Inflammatory macrophage (primary cell): ENCODE measurements around the gene POU4F1.
"Not testable (repeated sequence)": the region's sequence is repeated elsewhere in the genome, so short reads cannot be mapped to it uniquely, and the experiment has no call there.

ENCODE experiments used
- DNase-seq, 2 donors: peaks; one replicate each; pipeline ENCODE4 v3.0.0-alpha.2; 2020 to 2022
- total RNA-seq, 18 experiments: gene quantifications; one replicate each; lab custom pipeline; 2026; ENCODE audit warnings: mixed read lengths in 6 of 18, inconsistent platforms in 2 of 18; lab: John Stamatoyannopoulos, UW

The POU4F1 gene
- 0 to 0.16 (median 0.04) reads per million in 18 experiments for total RNA-seq

DNA sequence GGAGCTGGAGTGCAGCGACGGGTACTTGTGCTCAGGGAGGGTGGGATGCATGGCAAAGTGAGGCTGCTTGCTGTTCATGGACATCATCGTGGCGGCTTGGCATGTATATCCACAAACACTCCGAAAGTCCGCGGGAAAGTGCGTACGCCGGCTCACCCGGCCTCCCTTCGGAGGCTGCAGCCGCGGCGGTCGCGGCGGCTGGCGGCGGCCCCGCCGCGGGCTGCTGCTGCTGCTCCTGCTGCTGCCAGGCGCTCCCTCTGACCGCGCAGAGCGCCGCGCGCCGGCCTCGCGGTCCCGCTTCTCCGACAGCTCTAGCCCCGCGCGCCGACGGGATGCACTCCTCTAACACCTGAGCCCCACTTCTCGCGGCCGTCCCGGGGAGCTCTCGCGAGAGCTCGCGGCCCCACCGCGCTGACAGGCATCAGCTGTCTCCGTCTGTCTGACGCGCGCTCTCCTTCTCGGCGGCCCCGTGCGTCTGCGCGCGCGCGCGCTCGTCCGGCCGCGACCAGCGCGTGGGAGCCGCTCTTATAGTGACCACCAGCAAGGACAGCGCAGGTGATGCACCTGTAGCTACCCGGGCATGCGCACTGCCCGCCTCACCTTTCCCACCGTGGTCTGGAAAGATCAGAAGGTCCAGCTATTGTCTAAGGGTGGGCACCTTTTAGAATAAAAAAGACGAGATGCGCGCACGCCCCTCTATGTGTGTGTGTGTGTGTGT, at the start of gene POU4F1:
Gene POU4F1 (minus strand): TSS at position 313 of the 718 bp plus-strand sequence. CDS start 226 bp downstream, at position 87.
- no peak for DNase-seq

DNA sequence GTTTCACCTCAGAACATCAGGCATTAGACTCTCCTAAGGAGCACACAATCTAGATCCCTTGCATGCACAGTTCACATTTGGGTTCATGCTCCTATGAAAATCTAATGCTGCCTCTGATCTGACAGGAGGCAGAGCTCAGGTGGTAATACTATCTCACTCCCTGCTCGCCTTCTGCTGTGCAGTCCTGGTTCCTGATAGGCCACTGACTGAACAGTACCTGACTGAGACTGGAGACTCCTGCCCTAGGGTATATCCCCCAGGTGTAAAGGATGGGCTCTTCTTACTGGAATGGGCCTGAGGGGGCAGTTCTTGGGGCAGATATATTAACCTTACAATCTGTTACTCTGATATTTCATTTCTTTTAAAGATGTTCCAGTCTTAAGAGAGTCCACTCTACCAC, 49.3 kb upstream of the POU4F1 start:
- DNase-seq: no peak

DNA sequence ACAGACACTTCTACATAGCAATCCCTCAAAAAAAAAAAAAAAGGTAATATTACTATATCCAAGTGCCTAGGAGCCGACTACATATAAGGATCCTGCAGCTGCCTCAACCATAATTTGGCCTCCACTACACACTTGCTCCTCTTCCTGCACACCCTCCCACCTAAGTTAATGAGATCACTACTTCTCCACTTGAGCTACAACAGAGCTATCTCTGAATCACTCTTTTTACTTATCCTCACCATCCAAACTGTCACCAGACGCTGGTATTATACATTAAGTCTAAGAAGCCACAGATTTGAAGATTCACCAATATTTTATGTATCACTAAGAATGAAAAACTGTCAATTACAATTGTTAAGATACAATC, 47.3 kb upstream of the POU4F1 start:
- no peak for DNase-seq

DNA sequence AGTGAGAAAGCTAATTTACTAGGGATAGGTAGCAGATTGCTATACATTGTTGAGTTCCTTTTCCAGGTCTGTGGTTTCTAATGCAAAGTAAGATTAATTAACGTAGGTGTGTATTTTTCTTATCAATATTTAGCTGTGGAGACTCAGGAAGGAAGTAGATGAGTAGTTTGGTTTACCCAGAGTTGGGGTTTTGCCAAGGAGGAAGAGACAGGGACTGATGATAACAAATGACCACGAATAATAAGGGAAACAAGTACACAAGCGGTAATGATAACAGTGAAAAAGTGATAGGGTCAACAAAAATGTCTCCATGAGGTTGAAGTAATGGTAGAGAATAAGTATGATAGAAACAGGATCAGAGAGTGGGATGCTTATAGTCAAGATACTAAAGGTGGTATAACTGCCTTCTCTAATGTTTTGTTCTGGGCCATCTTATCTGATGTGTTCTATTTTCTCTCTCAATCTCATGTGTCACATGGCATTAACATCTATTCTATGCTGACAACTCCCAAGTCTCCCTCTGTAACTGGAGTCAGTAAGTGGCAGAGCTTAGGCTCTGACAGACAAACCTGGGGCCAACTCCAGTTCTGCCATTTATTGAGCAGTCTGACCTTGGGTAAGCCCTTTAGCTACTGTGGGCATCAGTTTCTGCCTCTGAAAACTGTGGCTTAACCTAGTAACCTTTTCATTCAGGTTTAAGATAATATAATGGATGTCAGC, 46.8 kb upstream of the POU4F1 start:
- DNase-seq: peak in 1 of 2 donors; percentile 3

DNA sequence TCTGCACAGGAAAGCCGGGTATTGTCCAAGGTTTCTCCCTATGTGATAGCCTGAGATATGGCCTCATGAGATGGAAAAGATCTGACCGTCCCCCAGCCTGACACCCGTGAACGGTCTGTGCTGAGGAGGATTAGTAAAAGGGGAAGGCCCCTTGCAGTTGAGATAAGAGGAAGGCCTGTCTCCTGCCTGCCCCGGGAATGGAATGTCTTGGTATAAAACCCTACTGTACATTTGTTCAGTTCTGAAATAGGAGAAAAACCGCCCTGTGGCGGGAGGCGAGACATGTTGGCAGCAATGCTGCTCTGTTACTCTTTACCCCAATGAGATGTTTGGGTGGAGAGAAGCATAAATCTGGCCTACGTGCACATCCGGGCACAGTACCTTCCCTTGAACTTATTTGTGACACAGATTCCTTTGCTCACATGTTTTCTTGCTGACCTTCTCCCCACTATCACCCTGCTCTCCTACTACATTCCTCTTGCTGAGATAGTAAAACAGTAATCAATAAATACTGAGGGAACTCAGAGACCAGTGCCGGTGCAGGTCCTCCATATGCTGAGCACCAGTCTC, 43.8 kb upstream of the POU4F1 start:
- DNase-seq: not testable (repeated sequence)

GRCh38 chr13:78638216-78638615, 34.9 kb upstream of the POU4F1 start:
- no peak for DNase-seq

- DNase-seq: no peak
These were observed 33.1 kb upstream of the POU4F1 start for GRCh38 chr13:78636495-78636894.

GRCh38 chr13:78632996-78633395, 29.6 kb upstream of the POU4F1 start:
- DNase-seq: no peak

DNA sequence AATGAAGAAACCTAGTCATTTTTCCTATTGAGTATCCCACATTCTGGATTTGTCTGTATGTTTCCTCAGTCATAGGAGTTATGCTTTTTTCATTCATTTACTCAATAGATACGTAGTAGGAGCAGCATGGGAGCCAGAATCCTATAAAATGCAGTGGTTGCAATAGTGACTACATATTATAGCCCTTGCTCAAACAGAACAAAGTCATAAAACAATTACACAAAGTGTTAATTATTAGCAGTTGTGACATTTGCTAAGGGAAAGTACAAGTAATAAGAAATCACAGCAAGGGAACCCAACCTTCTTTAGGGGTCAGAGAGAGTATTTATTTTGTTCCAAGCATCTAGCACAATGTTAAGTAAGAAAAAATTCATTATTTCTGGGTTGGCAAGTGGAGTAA, 27.7 kb upstream of the POU4F1 start:
- no peak for DNase-seq

- no peak for DNase-seq
These were observed 27.2 kb upstream of the POU4F1 start for GRCh38 chr13:78630511-78630910.

DNA sequence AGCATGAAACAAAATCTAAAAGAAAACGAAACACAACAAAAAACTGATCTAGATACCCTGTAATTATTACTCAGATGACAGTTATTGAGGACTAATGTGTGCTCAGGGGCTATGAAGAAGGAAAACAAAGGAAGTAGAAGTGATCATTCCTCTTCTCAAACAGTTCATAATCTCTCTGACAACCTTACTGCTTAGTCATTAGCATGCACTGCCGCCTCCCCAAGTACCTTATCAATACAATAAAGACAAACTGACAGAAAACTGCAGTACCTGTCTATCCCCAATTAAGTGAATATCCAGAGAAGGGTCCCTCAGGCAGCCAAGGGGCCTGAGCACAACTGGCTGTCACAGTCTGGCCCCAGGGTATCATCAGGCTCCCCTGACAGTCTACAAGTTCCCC, 22.0 kb upstream of the POU4F1 start:
- no peak for DNase-seq

GRCh38 chr13:78623132-78623531, 19.8 kb upstream of the POU4F1 start:
- no peak for DNase-seq

- no peak for DNase-seq
These were observed 17.7 kb upstream of the POU4F1 start for GRCh38 chr13:78620936-78621470.

DNA sequence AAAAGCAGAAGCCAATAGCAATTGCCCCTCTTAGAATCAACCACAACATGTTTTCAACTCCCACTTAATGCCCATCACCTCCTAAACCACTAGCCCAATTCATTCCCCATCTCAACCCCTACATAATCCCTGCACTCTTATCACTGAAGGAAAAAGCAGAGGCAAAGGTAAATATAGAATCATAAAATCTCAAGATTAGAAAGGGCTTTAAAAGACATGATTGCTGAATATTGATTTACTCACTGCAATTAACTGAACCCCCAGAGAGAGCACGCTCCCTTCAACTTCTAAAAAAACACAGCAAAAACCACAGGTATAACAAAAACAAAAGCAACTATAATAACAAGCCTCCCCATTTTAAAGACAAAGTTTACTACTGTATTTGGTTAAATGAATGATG, 15.1 kb upstream of the POU4F1 start:
- DNase-seq: no peak

DNA sequence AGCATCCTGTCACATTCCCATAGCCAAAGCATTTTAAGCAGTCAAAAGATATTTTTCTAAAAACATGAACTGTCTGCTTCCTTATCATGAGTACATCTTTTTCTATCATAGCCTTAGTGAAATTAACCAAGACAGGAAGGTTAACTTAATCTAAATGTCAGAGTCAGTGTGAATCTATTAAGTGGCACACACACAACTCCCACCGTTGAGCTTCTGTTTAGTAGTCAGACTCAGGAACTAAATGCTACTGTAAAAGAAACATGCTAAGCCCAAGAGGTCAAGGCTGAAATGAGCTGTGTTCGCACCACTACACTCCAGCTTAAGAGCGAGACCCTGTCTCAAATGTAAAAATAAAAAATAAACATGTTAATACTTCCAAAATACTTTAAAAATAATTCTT, 7.7 kb upstream of the POU4F1 start:
- DNase-seq: no peak

GRCh38 chr13:78610381-78610883, 7.1 kb upstream of the POU4F1 start:
- no peak for DNase-seq

DNA sequence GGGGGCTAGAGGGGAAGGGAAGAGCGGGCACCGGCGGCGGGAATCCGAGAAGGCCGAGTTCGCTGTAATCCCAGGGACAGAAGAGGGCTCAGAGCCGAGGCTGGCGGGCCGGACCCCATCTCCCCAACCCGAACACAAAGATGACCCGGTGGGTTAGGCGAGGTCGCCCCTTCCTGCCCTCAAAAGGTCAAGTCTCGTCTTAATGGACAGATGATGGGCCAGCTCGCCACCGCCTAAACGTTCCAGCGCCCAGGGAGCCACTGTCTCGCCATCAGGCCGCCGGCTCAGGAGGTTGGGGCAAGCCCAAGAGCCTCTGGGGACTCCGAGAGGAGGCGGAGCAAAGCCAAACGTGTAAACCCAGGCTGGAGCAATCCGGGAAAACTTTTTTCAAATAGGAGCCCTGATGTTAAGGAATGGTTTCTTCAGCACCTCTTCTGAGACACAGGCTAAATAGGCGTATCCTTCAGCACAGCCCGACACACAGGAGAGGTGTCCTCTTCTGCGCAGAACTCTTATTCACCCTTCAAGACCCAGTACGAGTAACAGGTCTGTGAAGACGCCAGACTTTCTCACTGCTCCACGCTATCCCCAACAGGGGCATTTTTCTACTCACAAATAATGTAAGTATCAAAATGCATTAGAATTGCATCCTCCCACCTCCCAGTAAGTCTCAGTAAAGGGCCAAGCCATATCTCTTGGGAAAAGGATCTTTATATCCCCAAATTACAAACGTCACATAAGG, 6.3 kb upstream of the POU4F1 start:
- no peak for DNase-seq

- DNase-seq: no peak
These were observed 5.5 kb upstream of the POU4F1 start for GRCh38 chr13:78608688-78609463.

DNA sequence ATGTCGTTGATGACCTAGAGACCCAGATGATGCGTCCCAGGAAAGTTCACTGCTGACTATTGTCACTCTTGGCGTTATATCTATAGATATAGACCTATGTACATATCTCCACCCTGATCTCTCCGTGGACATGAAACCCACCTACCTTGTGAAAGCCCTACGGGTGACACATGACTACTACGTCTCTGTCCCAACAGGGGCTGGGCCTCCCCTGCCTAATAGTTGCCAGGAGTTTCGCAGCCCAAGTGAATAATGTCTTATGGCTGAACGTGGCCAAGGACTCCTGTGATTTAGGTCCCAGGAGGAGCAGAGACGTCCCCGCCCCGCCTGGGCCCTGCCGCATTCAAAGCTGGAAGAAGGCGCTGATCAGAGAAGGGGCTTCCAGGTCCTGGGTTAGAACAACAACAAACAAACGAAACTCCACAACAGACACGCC, 4.9 kb upstream of the POU4F1 start:
- no peak for DNase-seq

DNA sequence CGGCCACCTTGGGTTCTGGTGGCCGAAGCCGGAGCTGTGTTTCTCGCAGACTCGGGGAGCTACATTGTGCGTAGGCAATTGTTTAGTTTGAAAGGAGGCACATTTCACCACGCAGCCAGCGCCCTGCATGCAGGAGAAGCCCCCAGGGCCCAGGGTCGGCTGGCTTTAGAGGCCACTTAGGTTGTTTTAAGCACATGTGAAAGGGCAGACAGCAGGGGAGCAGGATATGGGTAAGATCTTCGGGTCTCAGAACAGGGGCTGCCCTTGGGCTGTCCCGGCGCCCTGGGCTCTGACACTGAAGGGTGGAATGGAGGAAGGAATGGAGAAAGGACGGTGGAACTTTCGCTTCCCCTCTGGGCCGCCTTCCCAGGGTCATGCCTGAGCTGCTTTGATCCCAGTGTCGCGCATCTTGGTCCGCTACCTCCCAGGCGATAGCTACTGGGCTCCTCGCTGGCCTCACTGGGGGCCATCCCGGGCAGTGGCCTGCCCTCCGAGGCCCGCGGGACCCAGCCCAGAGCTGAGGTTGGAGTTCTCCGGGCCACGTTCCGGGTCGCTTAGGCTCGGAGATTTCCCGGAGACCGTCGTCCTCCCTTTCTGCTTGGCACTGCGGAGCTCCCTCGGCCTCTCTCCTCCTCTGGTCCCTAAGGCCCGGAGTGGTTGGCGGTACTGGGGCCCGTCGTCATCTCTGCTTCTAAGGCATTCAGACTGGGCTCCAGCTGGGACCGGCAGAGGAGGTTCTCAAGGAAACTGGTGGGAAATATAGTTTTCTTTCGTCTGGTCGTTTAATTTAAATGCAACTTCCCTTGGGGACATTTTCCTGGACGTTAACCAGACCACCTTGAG, 4.3 kb upstream of the POU4F1 start:
- no peak for DNase-seq
